SK-N-MC (cell line): ENCODE data around the gene POLR3E.

Source experiments
- EZH2 ChIP-seq: fragments of 200-600 bp; sonication (generic); IDR thresholded peaks from one replicate; pipeline ENCODE4 v1.6.1; 2017; ENCODE audit warnings: antibody characterized with exemption
- FOXP2 ChIP-seq: optimal IDR thresholded peaks from 2 replicates; pipeline ENCODE3; 2011; ENCODE audit warnings: mild to moderate bottlenecking, moderate library complexity; ENCODE audit not compliant: insufficient read depth; ENCODE audit errors: extremely low read length, control extremely low read depth
- POLR2AphosphoS5 ChIP-seq: IDR thresholded peaks from 2 replicates; pipeline ENCODE4 v1.6.1; 2012; ENCODE audit warnings: mild to moderate bottlenecking, low read depth, low read length, borderline replicate concordance

- TF ChIP-seq POLR2AphosphoS5 (no peak), EZH2 (no peak), FOXP2 (no peak)
Observed at GRCh38 chr16:22274916-22275315, 22.3 kb upstream of the POLR3E start.
